Colonic mucosa (tissue), 4 donors: ENCODE measurements around the gene CUX1. TPM values are rescaled to one million over a fixed set of nuclear protein-coding genes. Genes with fewer than 3 reads are reported as not detected.

Experiments
- DNase-seq: peaks from one replicate; pipeline ENCODE4 v3.0.0-alpha.2; 2020
- H3K27ac ChIP-seq: fragments of 200-600 bp; one replicate; pipeline ENCODE4 v1.8.0; 2021
- H3K27me3 ChIP-seq: fragments of 200-600 bp; one replicate; pipeline ENCODE4 v1.8.0; 2021
- H3K36me3 ChIP-seq: fragments of 200-600 bp; one replicate; pipeline ENCODE4 v1.8.0; 2021
- H3K4me1 ChIP-seq: fragments of 200-600 bp; one replicate; pipeline ENCODE4 v1.8.0; 2021; ENCODE audit warnings: mild to moderate bottlenecking
- H3K4me3 ChIP-seq: fragments of 200-600 bp; one replicate; pipeline ENCODE4 v1.8.0; 2021
- H3K9ac ChIP-seq, 2 donors: one replicate each; pipeline ENCODE4 v1.7.0; 2013; ENCODE audit warnings: control low read depth in 2 of 2, low read depth in 2 of 2, low read length in 2 of 2
- H3K9me3 ChIP-seq: fragments of 200-600 bp; one replicate; pipeline ENCODE4 v1.8.0; 2021
- intact Hi-C: fragments of 100-400 bp; cut with DNase I; formaldehyde crosslinking; loops from one replicate; pipeline ENCODE4 v1.14.1; 2022
- total RNA-seq, 2 donors: library from RNA; stranded (reverse); fragmentation: NEBNext Ultra II Directional in 1 of 2; extraction: Animal tissue kit (Norgen Biotek cat#: 25700) in 1 of 2; gene quantifications; one replicate each; pipeline ENCODE4 v1.2.1, GENCODE V29; 2021
- TF ChIP-seq, protein P1 (sequence below): fragments of 200-600 bp; IDR thresholded peaks from one replicate; pipeline ENCODE4 v1.8.0; 2022; ENCODE audit warnings: antibody characterized with exemption, mild to moderate bottlenecking
- donor health status: healthy.
- donor health status: DM: no; HTN: no; CAD: no.
- donor health status: DM: no; HTN: no; CAD: no.

CUX1 gene
- total RNA-seq, 2 donors from 2014 or later: 68.5 to 97.5 TPM

DNA sequence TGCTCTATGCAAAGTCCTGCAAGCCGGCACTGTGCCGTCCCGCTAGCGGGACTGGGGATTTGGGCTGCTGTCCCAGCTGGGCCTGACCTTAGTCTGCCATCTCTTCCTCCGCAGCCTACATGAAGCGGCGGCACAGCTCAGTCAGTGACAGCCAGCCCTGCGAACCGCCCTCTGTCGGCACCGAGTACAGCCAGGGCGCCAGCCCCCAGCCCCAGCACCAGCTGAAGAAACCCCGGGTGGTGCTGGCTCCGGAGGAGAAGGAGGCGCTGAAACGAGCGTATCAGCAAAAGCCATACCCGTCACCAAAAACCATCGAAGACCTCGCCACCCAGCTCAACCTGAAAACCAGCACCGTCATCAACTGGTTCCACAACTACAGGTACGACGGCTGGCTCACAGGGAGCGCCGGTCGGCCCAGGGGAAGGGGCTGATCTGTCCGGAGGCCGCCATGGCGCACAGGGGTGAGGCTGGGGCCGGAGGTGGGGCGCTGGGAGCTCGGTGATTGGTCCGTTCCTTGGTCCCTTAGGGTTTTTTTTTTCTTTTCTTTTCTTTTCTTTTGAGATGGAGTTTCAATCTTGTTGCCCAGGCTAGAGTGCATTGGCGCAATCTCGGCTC is 421.9 kb downstream of the CUX1 start:
- no peaks in the 10 kb centered on the region for H3K4me1 ChIP-seq
- TF ChIP-seq, protein P1, sequence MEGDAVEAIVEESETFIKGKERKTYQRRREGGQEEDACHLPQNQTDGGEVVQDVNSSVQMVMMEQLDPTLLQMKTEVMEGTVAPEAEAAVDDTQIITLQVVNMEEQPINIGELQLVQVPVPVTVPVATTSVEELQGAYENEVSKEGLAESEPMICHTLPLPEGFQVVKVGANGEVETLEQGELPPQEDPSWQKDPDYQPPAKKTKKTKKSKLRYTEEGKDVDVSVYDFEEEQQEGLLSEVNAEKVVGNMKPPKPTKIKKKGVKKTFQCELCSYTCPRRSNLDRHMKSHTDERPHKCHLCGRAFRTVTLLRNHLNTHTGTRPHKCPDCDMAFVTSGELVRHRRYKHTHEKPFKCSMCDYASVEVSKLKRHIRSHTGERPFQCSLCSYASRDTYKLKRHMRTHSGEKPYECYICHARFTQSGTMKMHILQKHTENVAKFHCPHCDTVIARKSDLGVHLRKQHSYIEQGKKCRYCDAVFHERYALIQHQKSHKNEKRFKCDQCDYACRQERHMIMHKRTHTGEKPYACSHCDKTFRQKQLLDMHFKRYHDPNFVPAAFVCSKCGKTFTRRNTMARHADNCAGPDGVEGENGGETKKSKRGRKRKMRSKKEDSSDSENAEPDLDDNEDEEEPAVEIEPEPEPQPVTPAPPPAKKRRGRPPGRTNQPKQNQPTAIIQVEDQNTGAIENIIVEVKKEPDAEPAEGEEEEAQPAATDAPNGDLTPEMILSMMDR: no peak
- no peaks in the 10 kb centered on the region for H3K36me3 ChIP-seq
- no peaks in the 10 kb centered on the region for H3K27me3 ChIP-seq
- no peak overlapping the region for H3K4me3 ChIP-seq
- no peak overlapping the region for H3K9ac ChIP-seq
- H3K27ac ChIP-seq: no peak overlapping the region
- H3K9me3 ChIP-seq: no peaks in the 10 kb centered on the region
- DNase-seq: no peak
- intact Hi-C loops: loop anchor here (5.0 to 10.0 kb wide), 3 partner anchors 422 to 635 kb away; partner anchors contain the start of gene CUX1

DNA sequence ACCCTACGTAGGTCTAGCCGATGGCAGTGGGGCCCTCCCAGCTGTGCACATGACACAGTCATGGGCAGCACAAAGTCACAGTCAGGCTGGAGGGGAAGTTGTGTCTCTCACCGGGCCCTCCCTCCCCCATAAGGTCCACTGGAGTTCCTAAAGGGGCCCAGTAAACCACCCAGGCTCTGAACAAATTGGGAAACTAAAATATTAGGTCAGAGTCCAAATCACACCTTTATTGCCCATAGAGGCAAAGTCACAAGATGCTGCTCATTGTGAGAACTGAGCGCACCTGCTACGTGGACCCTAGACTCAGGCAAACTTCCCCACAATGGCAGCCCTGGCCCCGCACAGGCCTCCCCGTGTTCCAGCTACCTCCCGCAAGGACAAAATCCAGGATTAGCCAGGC is 424.0 kb downstream of the CUX1 start:
- Histone ChIP-seq H3K4me3 (no peak overlapping the region), H3K27me3 (no peaks in the 10 kb centered on the region), H3K9ac (no peak overlapping the region), H3K27ac (no peak overlapping the region), H3K36me3 (no peaks in the 10 kb centered on the region), H3K4me1 (no peaks in the 10 kb centered on the region), H3K9me3 (no peaks in the 10 kb centered on the region)
- intact Hi-C loops: no loop called here
- TF ChIP-seq, protein P1: no peak
- no peak for DNase-seq

DNA sequence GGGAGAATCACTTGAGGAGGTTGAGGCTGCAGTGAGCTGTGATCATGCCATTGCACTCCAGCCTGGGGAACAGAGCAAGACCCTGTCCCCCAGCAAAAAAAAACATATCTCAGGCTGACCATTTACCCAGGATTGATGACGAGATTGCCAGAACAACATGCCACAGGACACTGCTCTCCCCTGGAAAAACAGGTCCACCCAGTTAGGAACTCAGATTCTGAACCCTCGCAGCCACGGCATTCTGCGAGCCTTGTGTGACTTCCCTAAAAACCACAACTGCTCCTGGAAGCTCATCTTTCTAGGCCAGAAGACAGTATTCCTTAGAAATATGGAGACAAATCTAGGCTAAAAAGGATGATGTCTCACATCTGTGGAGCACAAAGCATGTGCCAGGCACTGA is 427.2 kb downstream of the CUX1 start:
- no peak for DNase-seq

DNA sequence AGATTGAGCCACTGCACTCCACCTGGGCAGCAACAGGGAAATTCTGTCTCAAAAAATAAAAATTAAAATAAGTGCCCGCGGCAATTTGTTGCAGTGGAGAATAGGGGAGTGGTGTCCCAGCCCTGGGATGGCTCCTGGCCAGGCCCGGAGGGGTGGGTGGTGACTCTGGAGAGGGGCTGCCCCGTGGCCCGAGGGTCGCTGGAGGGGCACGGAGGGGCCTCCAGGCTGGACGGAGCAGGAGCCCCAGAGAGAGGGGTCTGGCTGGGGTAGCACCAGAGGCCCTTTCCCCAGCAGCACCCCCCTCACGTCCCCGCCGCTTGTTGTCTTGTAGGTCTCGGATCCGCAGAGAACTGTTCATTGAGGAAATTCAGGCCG is 430.6 kb downstream of the CUX1 start:
- no peak for DNase-seq
- Histone ChIP-seq H3K27me3 (no peaks in the 10 kb centered on the region), H3K4me1 (no peaks in the 10 kb centered on the region), H3K4me3 (no peak overlapping the region), H3K36me3 (no peaks in the 10 kb centered on the region), H3K9me3 (no peaks in the 10 kb centered on the region), H3K27ac (no peak overlapping the region), H3K9ac (no peak overlapping the region)
- TF ChIP-seq, protein P1: no peak
- intact Hi-C loops: no loop called here

More for the DNA sequence above, 427.2 kb downstream of the CUX1 start:
- intact Hi-C loops: no loop called here
- H3K4me3 ChIP-seq: no peak overlapping the region
- H3K27me3 ChIP-seq: no peaks in the 10 kb centered on the region
- H3K9ac ChIP-seq: no peak overlapping the region
- H3K9me3 ChIP-seq: no peaks in the 10 kb centered on the region
- no peaks in the 10 kb centered on the region for H3K4me1 ChIP-seq
- TF ChIP-seq, protein P1: no peak
- no peak overlapping the region for H3K27ac ChIP-seq
- H3K36me3 ChIP-seq: no peaks in the 10 kb centered on the region

DNA sequence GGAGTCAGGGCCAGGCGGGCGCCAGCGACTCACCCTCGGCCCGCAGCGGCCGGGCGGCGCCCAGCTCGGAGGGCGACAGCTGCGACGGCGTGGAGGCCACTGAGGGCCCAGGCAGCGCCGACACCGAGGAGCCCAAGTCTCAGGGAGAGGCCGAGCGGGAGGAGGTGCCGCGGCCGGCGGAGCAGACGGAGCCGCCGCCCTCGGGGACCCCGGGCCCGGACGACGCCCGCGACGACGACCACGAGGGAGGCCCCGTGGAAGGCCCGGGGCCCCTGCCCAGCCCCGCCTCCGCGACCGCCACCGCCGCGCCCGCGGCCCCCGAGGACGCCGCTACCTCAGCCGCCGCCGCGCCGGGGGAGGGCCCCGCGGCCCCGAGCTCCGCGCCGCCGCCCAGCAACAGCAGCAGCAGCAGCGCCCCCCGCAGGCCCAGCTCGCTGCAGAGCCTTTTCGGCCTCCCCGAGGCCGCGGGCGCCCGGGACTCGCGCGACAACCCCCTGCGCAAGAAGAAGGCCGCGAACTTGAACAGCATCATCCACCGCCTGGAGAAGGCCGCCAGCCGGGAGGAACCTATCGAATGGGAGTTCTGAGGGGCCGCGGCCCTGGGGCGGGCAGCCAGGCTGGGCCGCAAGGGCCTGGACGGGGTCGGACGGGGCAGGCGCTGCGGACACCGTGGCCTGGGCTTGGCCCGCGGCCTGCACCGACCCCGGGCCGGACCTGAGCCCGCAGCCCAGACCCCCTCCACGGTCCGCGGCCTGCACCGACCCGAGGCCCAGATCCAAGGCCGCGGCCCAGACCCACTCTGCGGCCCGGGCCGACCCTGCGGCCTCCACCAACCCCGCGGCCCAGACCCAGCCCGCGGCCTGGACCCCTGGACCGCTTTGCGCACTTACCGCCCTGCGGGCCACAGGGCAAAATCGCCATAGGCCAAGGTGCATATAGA is 431.3 kb downstream of the CUX1 start:
- H3K27ac ChIP-seq: no peak overlapping the region
- no peaks in the 10 kb centered on the region for H3K36me3 ChIP-seq
- no peaks in the 10 kb centered on the region for H3K9me3 ChIP-seq
- H3K27me3 ChIP-seq: no peaks in the 10 kb centered on the region
- no peak overlapping the region for H3K4me3 ChIP-seq
- TF ChIP-seq, protein P1: no peak
- H3K4me1 ChIP-seq: no peaks in the 10 kb centered on the region
- no peak for DNase-seq
- no peak overlapping the region for H3K9ac ChIP-seq
- intact Hi-C loops: no loop called here
